SIG-M5 (cell line): ENCODE data around the gene SUFU.

Source experiments
- DNase-seq: peaks from one replicate; lab custom pipeline; 2025; lab: John Stamatoyannopoulos, UW

SUFU gene

GRCh38 chr10:102596506-102596971 is 92.8 kb downstream of the SUFU start:
- no peak for DNase-seq

GRCh38 chr10:102597131-102597991 is 93.6 kb downstream of the SUFU start:
- no peak for DNase-seq

- no peak for DNase-seq
Observed at GRCh38 chr10:102598243-102598642, 94.5 kb downstream of the SUFU start.

GRCh38 chr10:102599565-102600327 is 96.0 kb downstream of the SUFU start:
- DNase-seq, result no peak

- no peak for DNase-seq
Observed at GRCh38 chr10:102600816-102601215, 97.0 kb downstream of the SUFU start.

- no peak for DNase-seq
Observed at GRCh38 chr10:102601639-102602038, 97.9 kb downstream of the SUFU start.

GRCh38 chr10:102602272-102603045 is 98.7 kb downstream of the SUFU start:
- no peak for DNase-seq

GRCh38 chr10:102603946-102604345 is 100.2 kb downstream of the SUFU start:
- no peak for DNase-seq

- DNase-seq, result no peak
Observed at GRCh38 chr10:102604439-102604841, 100.7 kb downstream of the SUFU start.

- DNase-seq, result no peak
Observed at GRCh38 chr10:102605712-102606111, 101.9 kb downstream of the SUFU start.

- DNase-seq, result no peak
Observed at GRCh38 chr10:102608487-102608886, 104.7 kb downstream of the SUFU start.

GRCh38 chr10:102610441-102610887 is 106.7 kb downstream of the SUFU start:
- DNase-seq, result no peak

- DNase-seq, result no peak
Observed at GRCh38 chr10:102611514-102612087, 107.8 kb downstream of the SUFU start.

GRCh38 chr10:102612964-102613275 is 109.1 kb downstream of the SUFU start:
- no peak for DNase-seq

GRCh38 chr10:102613286-102613685 is 109.5 kb downstream of the SUFU start:
- DNase-seq, result no peak

- DNase-seq, result no peak
Observed at GRCh38 chr10:102613785-102614184, 110.0 kb downstream of the SUFU start.

- DNase-seq, result no peak
Observed at GRCh38 chr10:102614888-102615287, 111.1 kb downstream of the SUFU start.

GRCh38 chr10:102615361-102615760 is 111.6 kb downstream of the SUFU start:
- DNase-seq, result no peak

- DNase-seq, result no peak
Observed at GRCh38 chr10:102616066-102616770, 112.4 kb downstream of the SUFU start.

- no peak for DNase-seq
Observed at GRCh38 chr10:102617041-102617440, 113.3 kb downstream of the SUFU start.

- no peak for DNase-seq
Observed at GRCh38 chr10:102617816-102618215, 114.0 kb downstream of the SUFU start.
